ENCODE results near the gene RAPGEF4.
A peak's percentile ranks its signal among the peaks of the same experiment; 100 is the strongest.

Gene RAPGEF4

GRCh38 chr2:172735582-172736423 is at the start of gene RAPGEF4:
Gene RAPGEF4 (plus strand): TSS chr2:172735845. CDS start chr2:172735984, 139 bp downstream.
- DNase-seq (ENCODE audit: low spot score): no peak

- peak; percentile 97 for DNase-seq (ENCODE audit: low spot score)
These were observed 42.6 kb upstream of the RAPGEF4 start for GRCh38 chr2:172693037-172693436.

- no peak for DNase-seq (ENCODE audit: low spot score)
These were observed 41.9 kb upstream of the RAPGEF4 start for GRCh38 chr2:172693529-172694455.

- DNase-seq (ENCODE audit: low spot score): no peak
These were observed 38.3 kb upstream of the RAPGEF4 start for GRCh38 chr2:172697296-172697695.

GRCh38 chr2:172698041-172698863 is 37.4 kb upstream of the RAPGEF4 start:
- DNase-seq (ENCODE audit: low spot score): peak; percentile 85

GRCh38 chr2:172701250-172701649 is 34.4 kb upstream of the RAPGEF4 start:
- DNase-seq (ENCODE audit: low spot score): peak; percentile 78

GRCh38 chr2:172702451-172702850 is 33.2 kb upstream of the RAPGEF4 start:
- no peak for DNase-seq (ENCODE audit: low spot score)

GRCh38 chr2:172704072-172704936 is 31.3 kb upstream of the RAPGEF4 start:
- DNase-seq (ENCODE audit: low spot score): peak; percentile 52

- no peak for DNase-seq (ENCODE audit: low spot score)
These were observed 30.3 kb upstream of the RAPGEF4 start for GRCh38 chr2:172705352-172705751.

- DNase-seq (ENCODE audit: low spot score): no peak
These were observed 27.4 kb upstream of the RAPGEF4 start for GRCh38 chr2:172708247-172708646.

GRCh38 chr2:172709566-172710291 is 25.9 kb upstream of the RAPGEF4 start:
- peak; percentile 58 for DNase-seq (ENCODE audit: low spot score)

GRCh38 chr2:172710584-172711047 is 25.0 kb upstream of the RAPGEF4 start:
- peak; percentile 87 for DNase-seq (ENCODE audit: low spot score)

- DNase-seq (ENCODE audit: low spot score): no peak
These were observed 24.5 kb upstream of the RAPGEF4 start for GRCh38 chr2:172711110-172711509.

GRCh38 chr2:172712251-172712650 is 23.4 kb upstream of the RAPGEF4 start:
- DNase-seq (ENCODE audit: low spot score): no peak

GRCh38 chr2:172713365-172713875 is 22.2 kb upstream of the RAPGEF4 start:
- DNase-seq (ENCODE audit: low spot score): no peak

GRCh38 chr2:172722481-172722880 is 13.2 kb upstream of the RAPGEF4 start:
- DNase-seq (ENCODE audit: low spot score): no peak

- DNase-seq (ENCODE audit: low spot score): no peak
These were observed 12.4 kb upstream of the RAPGEF4 start for GRCh38 chr2:172723286-172723685.

- no peak for DNase-seq (ENCODE audit: low spot score)
These were observed 10.9 kb upstream of the RAPGEF4 start for GRCh38 chr2:172724724-172725123.

GRCh38 chr2:172725284-172725683 is 10.4 kb upstream of the RAPGEF4 start:
- DNase-seq (ENCODE audit: low spot score): no peak

- no peak for DNase-seq (ENCODE audit: low spot score)
These were observed 9.9 kb upstream of the RAPGEF4 start for GRCh38 chr2:172725746-172726145.

Measured in kidney tubule cell (primary cell).